IPS-18c (cell line): ENCODE results near the gene MBLAC1.
A peak's percentile ranks its signal among the peaks of the same experiment; 100 is the strongest.

Source experiments
- H3K4me3 ChIP-seq: 2 replicates; pipeline ENCODE4 v1.7.0; 2013; ENCODE audit warnings: low read depth, mild to moderate bottlenecking, low read length, moderate library complexity; ENCODE audit not compliant: insufficient read depth
- H3K9me3 ChIP-seq: one replicate; pipeline ENCODE4 v1.6.1; 2013; ENCODE audit warnings: mild to moderate bottlenecking, low read length, moderate library complexity; ENCODE audit not compliant: control insufficient read depth, insufficient read depth

Gene MBLAC1

GRCh38 chr7:100126931-100127865 is at the start of gene MBLAC1:
TSS of gene MBLAC1 (plus strand) at chr7:100126967. CDS start at chr7:100127396, 429 bp downstream.
- H3K9me3 ChIP-seq: no peaks in the 10 kb centered on the region
- peak within 1 kb of the TSS; percentile 90 for H3K4me3 ChIP-seq

- H3K9me3 ChIP-seq: peaks cover 32% of the 10 kb centered on the region
- H3K4me3 ChIP-seq: no peak overlapping the region
These were observed 49.6 kb upstream of the MBLAC1 start for GRCh38 chr7:100077205-100077604.

- H3K9me3 ChIP-seq: peaks cover 18% of the 10 kb centered on the region
- H3K4me3 ChIP-seq: no peak overlapping the region
These were observed 47.7 kb upstream of the MBLAC1 start for GRCh38 chr7:100079024-100079560.

- H3K4me3 ChIP-seq: peak overlapping the region; percentile 98
- peaks cover 9% of the 10 kb centered on the region for H3K9me3 ChIP-seq
These were observed 45.7 kb upstream of the MBLAC1 start for GRCh38 chr7:100080907-100081534.

- H3K9me3 ChIP-seq: peaks cover 6% of the 10 kb centered on the region
- H3K4me3 ChIP-seq: peak within 1 kb of the TSS; percentile 98
These were observed 45.1 kb upstream of the MBLAC1 start, which contains the start of gene ZNF3 for GRCh38 chr7:100081535-100082102. TSS of gene ZNF3 (minus strand) at chr7:100081723. CDS start at chr7:100077357, 4,366 bp downstream.

- peak overlapping the region; percentile 98; the same call in 1 of the 2 replicates for H3K4me3 ChIP-seq
- H3K9me3 ChIP-seq: no peaks in the 10 kb centered on the region
These were observed 43.8 kb upstream of the MBLAC1 start for GRCh38 chr7:100082978-100083377.

- Histone ChIP-seq H3K4me3 (no peak overlapping the region), H3K9me3 (no peaks in the 10 kb centered on the region)
These were observed 41.3 kb upstream of the MBLAC1 start for GRCh38 chr7:100085515-100085914.

GRCh38 chr7:100087055-100087750 is 39.6 kb upstream of the MBLAC1 start:
- no peak overlapping the region for H3K4me3 ChIP-seq
- no peaks in the 10 kb centered on the region for H3K9me3 ChIP-seq

- peak overlapping the region; percentile 94 for H3K4me3 ChIP-seq
- H3K9me3 ChIP-seq: no peaks in the 10 kb centered on the region
These were observed 38.6 kb upstream of the MBLAC1 start for GRCh38 chr7:100088095-100088620.

- H3K4me3 ChIP-seq: peak within 1 kb of the TSS; percentile 94
- no peaks in the 10 kb centered on the region for H3K9me3 ChIP-seq
These were observed 37.9 kb upstream of the MBLAC1 start, which contains the start of gene COPS6 for GRCh38 chr7:100088621-100089457. TSS of gene COPS6 (plus strand) at chr7:100088969. CDS start at chr7:100088991, 22 bp downstream.

- Histone ChIP-seq H3K9me3 (no peaks in the 10 kb centered on the region), H3K4me3 (peak overlapping the region; percentile 94)
These were observed 37.1 kb upstream of the MBLAC1 start for GRCh38 chr7:100089458-100090196.

GRCh38 chr7:100090527-100091410 is 36.0 kb upstream of the MBLAC1 start:
- Histone ChIP-seq H3K9me3 (peaks cover 2% of the 10 kb centered on the region), H3K4me3 (no peak overlapping the region)

GRCh38 chr7:100091411-100092181 is 35.2 kb upstream of the MBLAC1 start:
- H3K4me3 ChIP-seq: no peak overlapping the region
- peaks cover 2% of the 10 kb centered on the region for H3K9me3 ChIP-seq

GRCh38 chr7:100093054-100093453 is 33.7 kb upstream of the MBLAC1 start:
- Histone ChIP-seq H3K9me3 (peaks cover 2% of the 10 kb centered on the region), H3K4me3 (no peak overlapping the region)
